GM18868 (cell line): Measurements from ENCODE around the gene BIRC2.
"Not testable (repeated sequence)": the region's sequence is repeated elsewhere in the genome, so short reads cannot be mapped to it uniquely, and the experiment has no call there.

ENCODE experiments used
- ATAC-seq: cut with Tn5 transposase; IDR thresholded peaks from one replicate; pipeline ENCODE4 v1.9.1; 2021; ENCODE audit warnings: mild to moderate bottlenecking, moderate library complexity; ENCODE audit not compliant: unreplicated experiment

The BIRC2 gene

DNA sequence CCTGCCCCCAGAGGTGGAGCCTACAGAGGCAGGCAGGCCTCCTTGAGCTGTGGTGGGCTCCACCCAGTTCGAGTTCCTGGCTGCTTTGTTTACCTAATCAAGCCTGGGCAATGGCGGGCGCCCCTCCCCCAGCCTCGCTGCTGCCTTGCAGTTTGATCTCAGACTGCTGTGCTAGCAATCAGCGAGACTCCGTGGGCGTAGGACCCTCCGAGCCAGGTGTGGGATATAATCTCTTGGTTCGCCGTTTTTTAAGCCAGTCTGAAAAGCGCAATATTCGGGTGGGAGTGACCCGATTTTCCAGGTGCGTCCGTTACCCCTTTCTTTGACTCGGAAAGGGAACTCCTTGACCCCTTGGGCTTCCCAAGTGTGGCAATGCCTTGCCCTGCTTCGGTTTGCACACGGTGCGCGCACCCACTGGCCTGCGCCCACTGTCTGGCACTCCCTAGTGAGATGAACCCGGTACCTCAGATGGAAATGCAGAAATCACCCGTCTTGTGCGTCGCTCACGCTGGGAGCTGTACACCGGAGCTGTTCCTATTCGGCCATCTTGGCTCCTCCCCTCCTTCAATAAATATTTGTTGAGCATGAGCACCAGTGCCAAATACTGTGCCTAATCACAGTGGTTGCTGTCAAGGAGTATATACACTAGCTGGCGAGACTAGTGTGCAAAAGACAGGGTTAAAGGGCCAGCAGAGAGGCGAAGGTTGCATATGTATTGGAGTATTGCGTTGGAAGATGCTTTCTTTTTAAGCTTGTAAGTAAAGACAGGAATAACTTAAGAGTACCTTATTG is 27.8 kb downstream of the BIRC2 start:
- not testable (repeated sequence) for ATAC-seq

DNA sequence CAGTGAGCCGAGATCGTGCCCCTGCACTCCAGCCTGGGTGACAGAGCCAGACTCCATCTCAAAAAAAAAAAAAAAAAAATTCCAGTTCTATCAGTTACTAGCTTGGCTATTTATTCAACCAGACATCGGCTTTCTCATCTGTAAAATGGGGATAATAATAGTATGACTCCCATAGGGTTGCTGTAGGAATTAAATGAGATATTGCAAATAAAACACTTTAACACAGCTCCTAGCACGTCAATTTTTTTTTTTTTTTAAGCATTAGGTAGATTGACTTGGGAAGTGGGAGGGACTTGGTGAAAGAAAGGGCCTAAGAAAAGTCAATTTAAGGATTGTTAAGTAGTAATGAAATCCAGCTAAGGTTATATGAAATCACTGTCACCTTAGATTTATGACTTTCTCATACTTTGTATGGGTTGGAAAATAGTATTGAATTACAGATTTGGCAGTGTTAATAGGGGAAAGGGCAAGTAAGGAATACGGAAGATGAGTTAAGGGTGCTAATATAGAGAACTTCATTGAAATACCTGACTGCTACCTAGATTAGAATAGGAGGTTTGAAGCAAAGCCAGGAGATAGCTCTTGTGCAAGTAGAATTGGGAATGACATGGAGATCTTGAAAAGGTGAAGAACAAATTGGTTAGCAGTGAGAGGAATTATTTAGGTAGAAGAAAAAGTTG is 28.8 kb downstream of the BIRC2 start:
- no peak for ATAC-seq

DNA sequence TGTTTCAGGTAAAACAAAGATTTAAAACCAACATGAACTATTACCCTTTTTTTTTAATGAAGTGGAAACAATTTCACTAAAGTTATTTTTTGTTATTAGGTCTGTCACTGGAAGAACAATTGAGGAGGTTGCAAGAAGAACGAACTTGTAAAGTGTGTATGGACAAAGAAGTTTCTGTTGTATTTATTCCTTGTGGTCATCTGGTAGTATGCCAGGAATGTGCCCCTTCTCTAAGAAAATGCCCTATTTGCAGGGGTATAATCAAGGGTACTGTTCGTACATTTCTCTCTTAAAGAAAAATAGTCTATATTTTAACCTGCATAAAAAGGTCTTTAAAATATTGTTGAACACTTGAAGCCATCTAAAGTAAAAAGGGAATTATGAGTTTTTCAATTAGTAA is 30.9 kb downstream of the BIRC2 start:
- ATAC-seq = no peak

DNA sequence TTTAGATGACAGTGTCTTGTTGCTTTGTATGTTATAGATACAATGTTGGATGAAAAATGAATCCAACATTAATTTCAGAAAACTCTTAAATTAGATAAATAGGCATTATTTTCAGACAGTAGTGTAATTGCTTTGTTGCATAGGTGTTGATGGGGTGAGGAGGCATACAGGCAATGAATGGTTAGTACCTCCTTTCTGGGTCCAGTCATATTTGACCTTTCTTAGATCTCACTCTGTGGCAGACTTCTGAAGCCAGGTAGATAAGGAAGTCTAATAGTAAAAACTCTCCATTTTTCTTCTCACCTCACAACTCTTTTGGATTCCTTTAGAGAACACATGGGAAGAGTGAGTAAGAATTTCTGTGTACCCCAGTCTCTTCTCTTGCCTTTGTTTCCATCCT is 31.8 kb downstream of the BIRC2 start:
- no peak for ATAC-seq

DNA sequence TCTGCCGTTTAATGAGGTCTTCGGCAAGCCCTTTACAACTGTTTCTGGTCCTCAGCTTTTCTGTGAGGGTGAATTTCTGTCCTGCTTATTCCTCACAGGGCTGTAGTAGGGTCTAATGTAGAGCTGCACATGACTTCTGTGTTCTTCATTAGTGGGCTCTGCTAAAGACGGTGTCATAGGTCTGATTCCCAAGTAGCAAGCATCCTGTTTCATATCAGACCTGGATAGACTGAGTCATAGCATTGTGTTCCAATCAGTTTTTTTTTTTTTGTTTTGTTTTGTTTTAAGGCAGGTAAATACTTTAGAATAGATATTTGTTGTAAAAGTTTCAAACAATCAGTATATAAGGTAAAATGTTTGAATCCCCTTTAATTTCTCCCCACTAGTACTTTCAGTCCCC is 35.4 kb downstream of the BIRC2 start:
- ATAC-seq = no peak

DNA sequence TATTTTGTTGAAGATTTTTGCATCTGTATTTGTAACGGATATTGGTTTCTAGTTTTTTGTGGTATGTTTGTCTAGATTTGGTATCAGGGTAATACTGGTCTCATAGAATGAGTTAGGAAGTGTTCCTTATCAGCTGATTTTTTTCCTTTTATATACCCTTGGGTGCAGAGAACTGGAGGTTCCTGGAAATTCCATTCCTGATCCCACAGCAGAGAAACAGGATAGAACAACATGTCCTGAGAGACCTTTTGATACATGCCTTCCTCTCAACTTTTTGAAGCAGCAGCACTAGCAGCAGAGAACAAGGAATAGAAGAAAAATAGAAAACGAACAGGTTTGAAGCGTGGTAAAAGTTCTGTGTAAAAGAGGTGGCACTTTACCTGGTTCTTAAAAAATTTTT is 36.8 kb downstream of the BIRC2 start:
- no peak for ATAC-seq

DNA sequence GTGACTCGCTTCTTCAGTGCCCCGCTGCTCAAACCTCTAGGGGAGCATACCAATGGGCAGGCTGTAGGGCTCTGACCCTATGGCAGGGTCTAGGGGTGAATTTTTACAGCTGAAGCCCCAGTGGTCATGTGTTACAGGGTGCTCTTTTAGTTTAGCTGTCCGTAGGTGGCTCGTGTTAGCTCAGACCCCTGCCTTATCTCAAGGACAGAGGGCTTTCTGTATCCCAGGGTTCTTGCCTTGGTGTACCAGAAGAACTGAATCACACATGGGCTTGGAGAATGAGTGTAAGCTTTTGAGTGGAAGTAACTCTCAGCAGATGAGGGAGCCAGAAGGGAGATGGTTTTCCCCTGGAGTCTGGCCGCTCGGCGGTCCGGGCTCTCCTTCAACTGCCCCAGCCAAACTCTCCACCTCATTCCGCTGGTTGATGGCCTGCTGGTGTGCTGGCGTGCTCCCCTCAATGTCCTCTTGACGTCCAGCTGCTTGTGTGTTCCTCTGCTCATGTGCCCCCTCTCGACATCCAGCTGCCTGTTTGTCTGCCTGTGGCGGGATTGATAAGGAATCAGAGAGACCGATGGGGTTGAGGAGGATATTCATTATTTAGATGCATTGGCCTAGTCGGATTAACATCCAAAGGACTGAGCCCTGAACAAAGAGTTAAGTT is 37.5 kb downstream of the BIRC2 start:
- no peak for ATAC-seq

DNA sequence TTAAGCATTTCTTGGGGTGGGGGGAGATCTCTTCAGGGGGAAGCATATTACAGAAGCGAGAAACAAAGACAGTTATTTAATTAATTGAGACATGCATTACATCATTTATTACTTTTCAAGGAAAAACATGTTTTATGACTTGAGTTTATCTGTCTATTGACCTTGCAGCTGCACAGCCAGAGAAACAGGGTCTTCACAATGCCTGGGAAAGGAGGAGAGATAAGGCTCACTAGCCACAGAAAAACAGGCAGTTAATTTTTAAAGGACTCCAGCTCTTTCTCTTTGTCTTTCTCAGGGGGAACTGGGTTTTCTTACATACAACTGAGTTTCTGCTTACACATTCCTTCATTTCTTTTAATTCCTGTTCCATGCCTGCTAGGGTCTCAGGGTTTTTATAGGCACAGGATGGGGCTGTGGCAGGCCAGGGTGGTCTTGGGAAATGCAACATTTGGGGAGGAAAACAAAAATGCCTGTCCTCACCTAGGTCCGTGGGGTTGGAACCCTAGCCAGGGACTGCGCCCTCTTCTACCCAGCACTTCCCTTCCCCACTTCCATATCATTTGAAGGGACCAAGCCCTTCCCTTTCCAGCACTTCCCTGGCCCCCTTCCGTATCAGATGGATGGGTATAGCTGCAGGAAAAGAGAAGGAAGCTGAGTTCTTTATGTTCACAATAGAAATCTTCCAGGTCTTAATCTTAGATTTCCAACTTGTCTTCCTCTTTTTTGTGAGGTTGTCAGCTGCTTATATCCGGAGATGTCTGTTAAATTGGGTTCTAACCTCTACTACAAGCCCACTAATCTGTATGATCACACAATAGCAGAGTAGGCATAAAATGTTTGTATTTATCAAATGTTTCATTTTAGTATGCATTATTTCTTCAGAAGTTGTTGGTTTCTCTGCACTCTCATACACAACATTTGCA is 38.3 kb downstream of the BIRC2 start:
- ATAC-seq = no peak

DNA sequence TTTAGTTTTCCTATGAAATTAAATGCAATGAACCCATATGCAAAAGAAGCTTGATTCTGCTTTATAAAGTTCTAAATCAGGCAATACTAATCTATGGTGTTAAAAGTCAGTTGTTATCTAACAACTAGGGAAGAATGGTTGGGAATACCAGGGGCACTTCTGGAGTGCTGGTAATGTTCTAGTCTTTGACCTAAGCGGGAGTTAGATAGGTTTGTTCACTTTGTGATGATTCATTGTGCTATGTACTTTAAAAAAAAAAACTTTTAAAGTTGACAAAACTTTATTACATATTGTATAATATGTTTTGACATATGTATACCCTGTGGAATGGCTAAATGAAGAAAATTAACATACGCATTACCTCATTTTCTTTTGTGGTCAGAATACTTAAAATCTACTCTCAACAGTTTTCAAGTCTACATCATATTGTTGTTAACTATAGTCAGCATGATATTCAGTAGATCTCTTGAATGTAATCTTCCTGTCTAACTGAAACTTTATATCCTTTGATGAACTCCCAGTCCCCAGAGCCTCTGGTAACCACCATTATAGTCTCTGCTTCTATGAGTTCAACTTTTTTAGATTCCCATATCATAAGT is 39.2 kb downstream of the BIRC2 start:
- no peak for ATAC-seq

DNA sequence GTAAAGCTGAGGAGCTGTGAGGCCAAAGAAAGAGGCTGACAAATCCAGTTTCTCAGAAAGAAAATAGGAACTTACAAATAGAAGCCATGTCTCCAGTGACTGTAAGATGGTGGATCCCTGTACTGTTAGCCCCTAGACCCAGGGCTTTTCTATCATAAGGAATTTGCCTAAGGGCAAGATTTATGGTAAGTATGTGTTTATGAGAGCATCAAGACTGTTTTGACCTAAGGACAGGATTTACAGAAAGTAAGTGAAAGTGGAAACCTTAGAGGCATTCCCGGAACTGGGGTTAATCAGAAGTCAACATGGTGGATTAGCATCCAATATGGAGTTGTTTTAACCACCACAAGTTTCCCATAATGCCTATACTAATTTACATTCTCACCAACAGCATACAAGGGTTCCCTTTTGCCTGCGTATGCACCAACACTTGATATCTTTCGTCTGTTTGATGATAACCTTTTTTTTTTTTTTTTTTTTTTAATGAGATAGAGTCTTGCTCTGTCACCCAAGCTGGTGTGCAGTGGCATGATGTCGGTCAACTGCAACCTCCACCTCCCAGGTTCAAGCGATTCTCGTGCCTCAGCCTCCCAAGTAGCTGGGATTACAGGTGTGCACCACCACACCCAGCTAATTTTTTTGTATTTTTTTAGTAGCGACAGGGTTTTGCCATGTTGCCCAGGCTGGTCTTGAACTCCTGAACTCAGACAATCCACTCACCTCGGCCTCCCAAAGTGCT is 40.2 kb downstream of the BIRC2 start:
- no peak for ATAC-seq

DNA sequence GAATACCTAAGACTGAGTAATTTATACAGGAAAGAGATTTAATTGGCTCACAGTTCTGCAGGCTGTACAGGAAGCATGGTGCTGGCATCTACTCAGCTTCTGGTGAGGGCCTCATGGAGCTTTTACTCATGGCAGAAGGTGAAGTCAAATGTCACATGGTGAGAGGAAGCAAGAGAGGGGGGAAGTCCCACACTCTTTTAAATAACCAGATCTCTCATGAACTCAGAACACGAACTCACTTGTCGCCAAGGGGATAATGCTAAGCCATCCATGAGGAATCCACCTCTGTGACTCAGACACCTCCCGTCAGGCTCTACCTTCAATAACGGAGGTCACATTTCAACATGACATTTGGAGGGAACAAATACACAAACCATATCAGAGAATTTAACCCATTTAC is 42.2 kb downstream of the BIRC2 start:
- no peak for ATAC-seq

DNA sequence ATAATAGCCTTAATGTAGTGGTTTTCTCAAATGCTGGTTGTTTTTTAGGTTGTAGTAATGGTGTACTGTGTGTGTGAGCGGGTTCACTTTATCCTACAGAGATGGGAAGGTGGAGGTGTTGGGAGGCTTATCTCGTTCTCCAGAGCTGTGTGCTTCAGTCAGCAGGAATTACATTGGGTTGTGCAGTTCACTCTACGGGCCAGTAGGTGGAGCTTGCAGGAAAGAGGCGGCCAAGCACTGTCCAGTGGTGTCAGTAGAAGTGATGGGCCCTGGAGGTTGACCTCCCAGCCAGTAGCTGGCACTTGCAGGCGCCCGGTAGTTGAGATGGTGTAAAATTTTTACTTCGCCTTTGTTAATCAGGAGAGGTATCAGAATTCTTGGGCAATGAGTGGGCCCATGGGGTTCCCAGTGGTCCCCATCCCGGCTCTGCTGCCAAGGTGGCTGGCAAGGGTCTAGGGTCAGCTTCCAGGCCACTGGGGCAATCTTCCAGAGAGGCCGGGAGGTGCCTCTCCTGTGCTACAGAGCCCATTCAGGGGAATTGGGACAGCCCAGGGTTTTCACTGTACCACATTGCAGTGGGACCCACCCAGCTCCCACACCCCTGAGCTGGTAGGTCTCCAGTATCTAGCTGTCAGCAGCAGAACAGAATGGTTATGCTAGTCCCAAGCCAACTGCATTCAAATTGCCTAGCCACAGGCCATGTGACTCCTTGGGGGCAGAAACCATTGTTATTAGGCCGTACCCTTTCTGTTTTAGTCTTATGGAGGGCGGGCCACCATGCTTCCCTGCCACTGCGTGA is 43.9 kb downstream of the BIRC2 start:
- peak; percentile 82 for ATAC-seq

DNA sequence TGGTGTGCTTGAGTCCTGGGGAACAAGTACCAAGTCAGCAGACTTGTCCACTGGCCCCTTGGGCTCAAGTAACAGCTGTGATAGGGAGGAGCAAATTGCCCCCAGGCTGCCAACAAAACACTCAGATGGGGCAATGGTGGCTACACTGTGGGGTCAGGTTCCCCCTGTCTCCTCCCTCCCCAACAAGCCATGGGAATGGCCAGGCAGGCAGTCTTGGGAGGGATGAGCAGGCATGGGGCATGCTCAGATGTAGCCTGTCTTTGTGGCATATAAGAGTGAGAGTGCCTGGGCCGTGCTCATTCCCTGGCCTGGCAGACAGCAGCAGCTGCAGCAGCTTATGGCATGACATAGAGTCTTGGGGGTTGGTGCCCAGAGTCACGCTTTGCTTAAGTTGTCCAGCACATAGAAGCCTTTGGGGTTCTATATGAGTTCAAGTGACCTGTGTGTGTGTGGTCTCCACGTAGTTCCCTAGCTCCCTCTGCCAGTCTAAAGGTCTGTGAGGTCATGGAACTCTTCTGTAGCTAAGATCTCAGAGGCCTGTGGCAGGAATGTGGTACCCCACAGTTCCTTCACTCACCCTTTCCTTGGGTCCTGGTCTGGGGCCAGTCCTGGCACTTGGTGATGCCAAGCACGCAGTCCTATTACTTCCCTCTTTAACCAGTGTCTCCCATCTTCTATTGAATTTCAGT is 44.7 kb downstream of the BIRC2 start:
- ATAC-seq = no peak

DNA sequence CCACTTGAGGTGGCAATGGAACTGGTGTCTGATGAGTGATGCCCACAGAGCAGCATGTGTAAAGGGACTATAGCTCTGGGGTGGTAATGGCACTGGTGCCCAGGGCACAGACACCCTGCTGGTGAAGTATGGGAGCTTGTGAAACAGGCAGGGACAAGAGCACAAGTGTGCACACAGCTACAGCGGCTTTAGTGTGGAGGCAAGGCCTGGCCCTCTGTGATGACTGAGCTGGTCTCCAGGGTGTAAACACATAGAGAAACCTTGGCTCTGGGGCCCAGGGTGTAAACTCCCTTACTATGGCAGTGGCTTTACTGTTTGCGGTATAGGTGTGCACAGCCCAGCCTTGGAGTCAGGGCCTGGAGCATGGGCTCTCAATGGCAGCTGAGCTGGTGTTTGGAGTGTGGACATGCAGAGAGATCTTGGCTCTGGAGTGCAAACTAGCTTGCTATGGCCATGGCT is 46.3 kb downstream of the BIRC2 start:
- ATAC-seq = no peak

DNA sequence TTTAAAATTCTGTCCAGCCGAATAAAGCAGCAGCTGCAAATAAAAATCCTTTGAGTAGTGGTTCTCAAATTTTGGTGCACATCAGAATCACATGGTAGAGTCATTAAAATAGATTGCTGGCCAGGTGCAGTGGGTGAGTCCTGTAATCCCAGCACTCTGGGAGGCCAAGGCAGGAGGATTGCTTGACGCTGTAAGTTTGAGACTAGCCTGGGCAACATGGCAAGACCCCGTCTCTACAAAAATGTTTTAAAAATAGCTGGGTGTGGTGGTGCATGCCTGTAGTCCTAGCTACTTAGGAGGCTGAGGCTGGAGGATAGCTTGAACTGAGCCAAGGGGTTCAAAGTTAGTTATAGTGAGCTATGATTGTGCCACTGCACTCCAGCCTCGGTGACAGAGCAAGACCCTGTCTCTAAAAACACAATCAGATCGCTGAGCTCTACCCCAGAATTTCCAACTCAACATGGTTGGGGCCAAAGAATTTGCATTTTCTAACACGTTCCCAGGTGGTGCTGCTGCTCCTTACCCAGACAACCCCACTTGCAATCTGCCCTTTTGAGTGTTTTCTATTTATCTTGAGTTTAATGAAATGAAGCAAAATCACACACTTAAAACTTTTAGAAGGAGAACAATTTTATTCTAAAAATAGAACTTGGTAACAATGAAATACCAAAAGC is 48.8 kb downstream of the BIRC2 start:
- ATAC-seq = no peak

DNA sequence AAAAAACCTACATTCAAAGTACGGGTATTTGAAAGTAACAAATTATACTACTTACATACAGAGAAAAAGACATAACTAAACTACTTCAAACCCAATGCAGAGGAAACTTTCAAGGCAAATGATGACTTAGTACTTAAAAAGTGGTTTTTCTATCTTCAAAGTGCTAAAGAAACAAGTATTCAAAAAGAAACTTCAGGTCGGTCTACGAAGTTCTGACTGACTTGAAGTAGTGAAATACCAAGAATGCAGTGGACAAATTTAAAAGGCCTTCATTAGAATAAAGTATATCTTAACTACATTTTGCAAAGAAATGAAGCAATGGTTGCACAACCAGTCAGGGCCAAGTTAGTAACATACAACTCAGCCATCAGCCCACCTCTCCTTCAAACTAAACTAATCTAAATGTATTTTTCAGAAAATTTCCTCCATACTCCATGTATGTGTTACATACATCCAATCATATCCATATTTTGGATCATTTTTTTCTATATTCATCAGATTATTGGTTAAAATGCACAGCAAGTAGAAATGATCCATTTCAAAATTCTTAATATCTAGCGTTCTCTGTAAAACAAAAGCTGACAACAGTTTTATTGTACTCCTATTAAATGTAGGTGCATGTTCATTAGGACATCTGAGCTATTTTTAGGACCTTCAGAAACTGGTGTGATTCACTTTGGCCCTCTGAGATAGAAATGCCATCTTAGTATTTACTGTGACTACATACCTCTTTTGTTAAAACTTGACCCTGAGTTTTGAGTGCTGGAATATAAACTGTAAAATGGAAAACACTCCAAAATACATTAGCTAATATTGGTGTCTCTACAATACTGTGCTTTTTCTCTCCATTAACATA is 49.9 kb downstream of the BIRC2 start:
- ATAC-seq = no peak

DNA sequence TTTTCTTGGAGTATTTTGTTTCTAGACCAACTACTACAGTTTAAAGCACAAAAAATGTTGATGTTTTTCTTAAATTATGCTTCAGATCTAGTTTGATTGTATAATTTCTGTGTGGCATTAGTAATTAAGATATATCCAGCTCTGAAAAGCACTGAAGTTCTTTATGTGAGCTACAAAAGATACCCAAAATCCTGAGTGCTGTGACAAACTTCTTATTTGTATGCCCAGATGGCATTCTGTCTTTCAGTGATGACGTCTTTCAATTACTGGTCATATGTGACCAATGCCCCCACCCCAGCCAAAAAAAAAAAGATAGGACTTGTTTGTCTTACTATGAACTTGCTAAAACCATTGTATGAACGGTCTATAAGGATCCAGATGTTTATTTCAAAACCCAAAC is 51.3 kb downstream of the BIRC2 start:
- ATAC-seq = no peak
